GF-D8 (cell line): ENCODE data around the gene ENKUR.
"Not testable (repeated sequence)": the region's sequence is repeated elsewhere in the genome, so short reads cannot be mapped to it uniquely, and the experiment has no call there.

ENCODE experiments used
- DNase-seq: peaks from one replicate; lab custom pipeline; 2025; lab: John Stamatoyannopoulos, UW

The ENKUR gene

GRCh38 chr10:25023278-25023677, 7.3 kb upstream of the ENKUR start:
- DNase-seq: no peak

- no peak for DNase-seq
Measured at GRCh38 chr10:25018703-25019102, 2.7 kb upstream of the ENKUR start.

GRCh38 chr10:25017661-25018060, 1.7 kb upstream of the ENKUR start:
- no peak for DNase-seq

GRCh38 chr10:25017154-25017590, 1.2 kb upstream of the ENKUR start:
- no peak for DNase-seq

- peak; percentile 94 for DNase-seq
Measured at GRCh38 chr10:25016376-25017153, 607 bp upstream of the ENKUR start, which contains the start of gene THNSL1. Gene THNSL1, plus strand, starts transcription at chr10:25016612. Its CDS starts 6,612 bp downstream, at chr10:25023224.

GRCh38 chr10:25014579-25014978, 1.4 kb downstream of the ENKUR start:
- DNase-seq: no peak

GRCh38 chr10:25011591-25011990, 4.4 kb downstream of the ENKUR start:
- DNase-seq: not testable (repeated sequence)

- DNase-seq: no peak
Measured at GRCh38 chr10:24998044-24998443, 17.9 kb downstream of the ENKUR start.

- no peak for DNase-seq
Measured at GRCh38 chr10:24995072-24995471, 20.9 kb downstream of the ENKUR start.

GRCh38 chr10:24993237-24993958, 22.6 kb downstream of the ENKUR start:
- DNase-seq: no peak

- no peak for DNase-seq
Measured at GRCh38 chr10:24992512-24993133, 23.3 kb downstream of the ENKUR start.

- DNase-seq: no peak
Measured at GRCh38 chr10:24991298-24991697, 24.7 kb downstream of the ENKUR start.

GRCh38 chr10:24989867-24990266, 26.1 kb downstream of the ENKUR start:
- no peak for DNase-seq

GRCh38 chr10:24988831-24989640, 26.9 kb downstream of the ENKUR start:
- DNase-seq: no peak

GRCh38 chr10:24984906-24985305, 31.1 kb downstream of the ENKUR start:
- DNase-seq: no peak

GRCh38 chr10:24983946-24984345, 32.0 kb downstream of the ENKUR start:
- no peak for DNase-seq

GRCh38 chr10:24983130-24983529, 32.8 kb downstream of the ENKUR start:
- DNase-seq: no peak

GRCh38 chr10:24982319-24983112, 33.4 kb downstream of the ENKUR start:
- DNase-seq: no peak

- DNase-seq: no peak
Measured at GRCh38 chr10:24981161-24981710, 34.7 kb downstream of the ENKUR start.

GRCh38 chr10:24979685-24980084, 36.3 kb downstream of the ENKUR start:
- DNase-seq: no peak

- no peak for DNase-seq
Measured at GRCh38 chr10:24974976-24975375, 41.0 kb downstream of the ENKUR start.
